Panc1 (cell line): ENCODE measurements around the gene SIRT1. TPM values are rescaled to one million over a fixed set of nuclear protein-coding genes. Genes with fewer than 3 reads are reported as not detected.

Experiments
- ATAC-seq: fragments of 200-7000 bp; cut with Tn5 transposase; 2 replicates; pipeline ENCODE4 v1.9.1; 2020; ENCODE audit warnings: mild to moderate bottlenecking, moderate library complexity
- BruUV-seq: library from RNA; stranded (reverse); fragments of 400-500 nt; replicated peaks from 2 replicates; lab custom pipeline; 2021; lab: Mats Ljungman, UMichigan
- CTCF ChIA-PET: fragments of 300-600 bp; sonication (Branson Sonifier 250); formaldehyde crosslinking; loops from one replicate; lab custom pipeline; 2022; ENCODE audit warnings: antibody characterized with exemption; lab: Charles Lee
- POLR2A ChIA-PET: fragments of 300-600 bp; sonication (Branson Sonifier 250); formaldehyde crosslinking; loops from one replicate; lab custom pipeline; 2022; ENCODE audit warnings: antibody characterized with exemption; lab: Charles Lee
- DNase-seq: peaks from one replicate; pipeline ENCODE4 v3.0.0-alpha.2; 2010; ENCODE audit warnings: low read depth, low spot score
- H3K27ac ChIP-seq: 2 replicates; pipeline ENCODE4 v1.5.1; 2011; ENCODE audit warnings: mild to moderate bottlenecking, low read length, inconsistent platforms
- H3K27me3 ChIP-seq: fragments of 200-500 bp; sonication (Bioruptor generic); 2 replicates; pipeline ENCODE4 v1.6.0; 2014; ENCODE audit warnings: low read length, inconsistent platforms; ENCODE audit not compliant: control insufficient read depth, insufficient read depth
- H3K36me3 ChIP-seq: fragments of 200-500 bp; sonication (Bioruptor generic); 2 replicates; pipeline ENCODE4 v1.5.1; 2014; ENCODE audit warnings: inconsistent platforms, mild to moderate bottlenecking, low read length, moderate library complexity; ENCODE audit not compliant: control insufficient read depth, insufficient read depth
- H3K4me1 ChIP-seq: 2 replicates; pipeline ENCODE4 v1.5.1; 2011; ENCODE audit warnings: inconsistent platforms, mild to moderate bottlenecking, low read length, moderate library complexity; ENCODE audit not compliant: control insufficient read depth, insufficient read depth
- H3K4me3 ChIP-seq, 2 experiments: 2 replicates each; pipeline ENCODE4 v1.5.1; 2011 to 2012; ENCODE audit warnings: low read depth in 2 of 2, low read length in 2 of 2, mild to moderate bottlenecking in 2 of 2, inconsistent platforms in 1 of 2, moderate library complexity in 1 of 2
- H3K9me3 ChIP-seq: fragments of 200-500 bp; sonication (Bioruptor generic); 2 replicates; pipeline ENCODE4 v1.5.1; 2014; ENCODE audit warnings: low read depth, mild to moderate bottlenecking, inconsistent platforms, low read length, moderate library complexity; ENCODE audit not compliant: control insufficient read depth, insufficient read depth
- POLR2AphosphoS5 ChIP-seq: IDR thresholded peaks from 2 replicates; pipeline ENCODE4 v1.6.1; 2012; ENCODE audit warnings: mild to moderate bottlenecking, low read depth, low read length, moderate library complexity
- SIN3A ChIP-seq: IDR thresholded peaks from 2 replicates; pipeline ENCODE4 v1.6.1; 2012; ENCODE audit warnings: low read depth, mild to moderate bottlenecking, low read length, moderate library complexity, borderline replicate concordance; ENCODE audit not compliant: insufficient read depth
- TCF7L2 ChIP-seq: IDR thresholded peaks from 2 replicates; pipeline ENCODE4 v1.6.1; 2011; ENCODE audit warnings: mild to moderate bottlenecking, low read depth, low read length, inconsistent platforms
- in situ Hi-C: cut with HindIII; loops from 2 replicates; pipeline ENCODE4 v1.10.0; 2016; ENCODE audit warnings: low sequenced_read_pairs, low pct_unique_long_range_greater_than_20kb
- intact Hi-C: fragments of 100-400 bp; cut with micrococcal nuclease; formaldehyde crosslinking; loops from one replicate; pipeline ENCODE4 v1.10.0; 2022; ENCODE audit not compliant: unreplicated experiment
- total RNA-seq: library from RNA; stranded (reverse); gene quantifications from one replicate; pipeline ENCODE4 v1.2.1, GENCODE V29; 2021; ENCODE audit not compliant: unreplicated experiment
- TF ChIP-seq, protein P1 (sequence below): fragments of 450-650 bp; IDR thresholded peaks from 2 replicates; pipeline ENCODE4 v1.5.1; 2017; ENCODE audit warnings: mild to moderate bottlenecking
- TF ChIP-seq, protein P2 (sequence below), 2 experiments: IDR thresholded peaks; 2 replicates each; pipeline ENCODE4 v1.6.1; 2011 to 2012; ENCODE audit warnings: low read depth in 2 of 2, control low read depth in 1 of 2, low read length in 1 of 2, mild to moderate bottlenecking in 1 of 2, moderate library complexity in 1 of 2; ENCODE audit not compliant: insufficient read depth in 1 of 2

SIRT1 gene
- total RNA-seq, 1 experiment from 2014 or later = 45.0 TPM

DNA sequence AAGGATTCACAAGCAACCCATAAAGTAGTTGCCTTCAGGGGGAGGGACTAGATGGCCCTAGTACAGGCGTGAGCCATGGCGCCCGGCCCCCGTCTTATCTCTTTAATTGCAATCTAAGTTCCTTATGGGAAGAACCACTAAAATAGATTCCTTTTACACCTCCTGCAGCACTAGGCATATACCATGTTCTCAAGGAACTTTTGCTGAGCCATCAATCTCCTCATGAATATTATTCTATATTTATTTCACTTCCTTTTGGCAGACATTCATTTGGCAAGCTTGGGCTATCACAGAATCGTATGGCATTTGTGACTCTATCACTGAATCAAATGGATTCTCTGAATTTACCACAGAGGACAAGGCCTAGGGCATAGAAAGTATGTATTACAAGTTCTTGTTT lies 31.7 kb upstream of the SIRT1 start:
- H3K36me3 ChIP-seq = no peaks in the 10 kb centered on the region; the same call in 1 of the 2 replicates
- BruUV-seq = no TSS peak
- intact Hi-C loops (no loop called here), in situ Hi-C loops (no loop called here)
- TF ChIP-seq POLR2AphosphoS5 (no peak), TCF7L2 (no peak), SIN3A (no peak)
- TF ChIP-seq, protein P1, sequence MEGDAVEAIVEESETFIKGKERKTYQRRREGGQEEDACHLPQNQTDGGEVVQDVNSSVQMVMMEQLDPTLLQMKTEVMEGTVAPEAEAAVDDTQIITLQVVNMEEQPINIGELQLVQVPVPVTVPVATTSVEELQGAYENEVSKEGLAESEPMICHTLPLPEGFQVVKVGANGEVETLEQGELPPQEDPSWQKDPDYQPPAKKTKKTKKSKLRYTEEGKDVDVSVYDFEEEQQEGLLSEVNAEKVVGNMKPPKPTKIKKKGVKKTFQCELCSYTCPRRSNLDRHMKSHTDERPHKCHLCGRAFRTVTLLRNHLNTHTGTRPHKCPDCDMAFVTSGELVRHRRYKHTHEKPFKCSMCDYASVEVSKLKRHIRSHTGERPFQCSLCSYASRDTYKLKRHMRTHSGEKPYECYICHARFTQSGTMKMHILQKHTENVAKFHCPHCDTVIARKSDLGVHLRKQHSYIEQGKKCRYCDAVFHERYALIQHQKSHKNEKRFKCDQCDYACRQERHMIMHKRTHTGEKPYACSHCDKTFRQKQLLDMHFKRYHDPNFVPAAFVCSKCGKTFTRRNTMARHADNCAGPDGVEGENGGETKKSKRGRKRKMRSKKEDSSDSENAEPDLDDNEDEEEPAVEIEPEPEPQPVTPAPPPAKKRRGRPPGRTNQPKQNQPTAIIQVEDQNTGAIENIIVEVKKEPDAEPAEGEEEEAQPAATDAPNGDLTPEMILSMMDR = no peak
- TF ChIP-seq, protein P2, sequence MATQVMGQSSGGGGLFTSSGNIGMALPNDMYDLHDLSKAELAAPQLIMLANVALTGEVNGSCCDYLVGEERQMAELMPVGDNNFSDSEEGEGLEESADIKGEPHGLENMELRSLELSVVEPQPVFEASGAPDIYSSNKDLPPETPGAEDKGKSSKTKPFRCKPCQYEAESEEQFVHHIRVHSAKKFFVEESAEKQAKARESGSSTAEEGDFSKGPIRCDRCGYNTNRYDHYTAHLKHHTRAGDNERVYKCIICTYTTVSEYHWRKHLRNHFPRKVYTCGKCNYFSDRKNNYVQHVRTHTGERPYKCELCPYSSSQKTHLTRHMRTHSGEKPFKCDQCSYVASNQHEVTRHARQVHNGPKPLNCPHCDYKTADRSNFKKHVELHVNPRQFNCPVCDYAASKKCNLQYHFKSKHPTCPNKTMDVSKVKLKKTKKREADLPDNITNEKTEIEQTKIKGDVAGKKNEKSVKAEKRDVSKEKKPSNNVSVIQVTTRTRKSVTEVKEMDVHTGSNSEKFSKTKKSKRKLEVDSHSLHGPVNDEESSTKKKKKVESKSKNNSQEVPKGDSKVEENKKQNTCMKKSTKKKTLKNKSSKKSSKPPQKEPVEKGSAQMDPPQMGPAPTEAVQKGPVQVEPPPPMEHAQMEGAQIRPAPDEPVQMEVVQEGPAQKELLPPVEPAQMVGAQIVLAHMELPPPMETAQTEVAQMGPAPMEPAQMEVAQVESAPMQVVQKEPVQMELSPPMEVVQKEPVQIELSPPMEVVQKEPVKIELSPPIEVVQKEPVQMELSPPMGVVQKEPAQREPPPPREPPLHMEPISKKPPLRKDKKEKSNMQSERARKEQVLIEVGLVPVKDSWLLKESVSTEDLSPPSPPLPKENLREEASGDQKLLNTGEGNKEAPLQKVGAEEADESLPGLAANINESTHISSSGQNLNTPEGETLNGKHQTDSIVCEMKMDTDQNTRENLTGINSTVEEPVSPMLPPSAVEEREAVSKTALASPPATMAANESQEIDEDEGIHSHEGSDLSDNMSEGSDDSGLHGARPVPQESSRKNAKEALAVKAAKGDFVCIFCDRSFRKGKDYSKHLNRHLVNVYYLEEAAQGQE (IDR thresholded peaks at IDR 0.05; ENCODE audit: insufficient read depth in 1 of 2, low read depth in 2 of 2, low read length in 1 of 2) = no peak
- H3K27ac ChIP-seq = no peak overlapping the region
- no peaks in the 10 kb centered on the region for H3K4me1 ChIP-seq
- DNase-seq = no peak
- CTCF ChIA-PET = interaction anchor here (0.7 kb wide), 1 partner anchor 290 kb away, joined by 5 read pairs; no protein-coding TSS in a partner anchor
- ATAC-seq = no peak
- POLR2A ChIA-PET = interaction anchor here (0.7 kb wide), 1 partner anchor 86 kb away, joined by 4 read pairs; no protein-coding TSS in a partner anchor
- H3K27me3 ChIP-seq = no peaks in the 10 kb centered on the region
- H3K9me3 ChIP-seq = no peaks in the 10 kb centered on the region
- no peak overlapping the region for H3K4me3 ChIP-seq

DNA sequence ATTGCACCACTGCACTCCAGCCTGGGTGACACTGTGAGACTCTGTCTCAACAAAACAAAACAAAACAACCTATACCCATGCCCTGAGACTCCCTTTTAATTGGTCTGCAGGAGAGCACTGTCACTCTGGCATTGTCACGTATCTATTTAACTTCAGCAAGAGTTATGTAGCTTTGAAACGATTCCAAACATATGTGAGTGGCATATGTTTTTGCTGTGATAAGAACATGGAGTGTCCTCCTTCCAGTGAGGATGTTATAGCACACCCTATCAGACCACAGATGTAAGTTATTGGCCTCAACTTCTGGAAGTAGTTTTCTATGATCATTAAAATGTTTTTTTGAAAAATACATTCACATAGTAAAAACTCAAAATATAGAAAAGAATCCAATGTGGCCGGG lies 30.9 kb upstream of the SIRT1 start:
- no peak for DNase-seq
- no peaks in the 10 kb centered on the region; the same call in 1 of the 2 replicates for H3K36me3 ChIP-seq
- no peaks in the 10 kb centered on the region for H3K9me3 ChIP-seq
- intact Hi-C loops (no loop called here), in situ Hi-C loops (no loop called here)
- BruUV-seq = no TSS peak
- POLR2A ChIA-PET = no interaction called here
- H3K4me1 ChIP-seq = no peaks in the 10 kb centered on the region
- H3K4me3 ChIP-seq = no peak overlapping the region
- no peak overlapping the region for H3K27ac ChIP-seq
- no peak for ATAC-seq
- no peaks in the 10 kb centered on the region for H3K27me3 ChIP-seq
- TF ChIP-seq SIN3A (no peak), POLR2AphosphoS5 (no peak)
- TF ChIP-seq, protein P1 = no peak
- CTCF ChIA-PET = interaction anchor here (0.8 kb wide), 1 partner anchor 169 kb away, joined by 3 read pairs; no protein-coding TSS in a partner anchor
